Measurements from ENCODE around the gene KDM4B. TPM values are rescaled to one million over a fixed set of nuclear protein-coding genes. Genes with fewer than 3 reads are reported as not detected.

KDM4B gene
- polyA plus RNA-seq, 1 of the 3 experiments (the other 2 are of a cell fraction) = 12.2 TPM

- no peak for TF ChIP-seq ZBTB33 (IDR thresholded peaks at IDR 0.05; ENCODE audit: borderline replicate concordance, low read depth)
- TF ChIP-seq GABPA (IDR thresholded peaks at IDR 0.05; ENCODE audit: low read depth) = no peak
- no peak for TF ChIP-seq EP300 (IDR thresholded peaks at IDR 0.05; ENCODE audit: borderline replicate concordance in 1 of 2, low read depth in 1 of 2, low read length in 1 of 2)
- no peak for TF ChIP-seq YY1 (IDR thresholded peaks at IDR 0.05; ENCODE audit: low read depth)
- TF ChIP-seq TCF12 (IDR thresholded peaks at IDR 0.05) = no peak
These were observed 179.9 kb downstream of the KDM4B start (continued) for GRCh38 chr19:5148794-5149190.

- no peak for DNase-seq
These were observed 180.6 kb downstream of the KDM4B start for GRCh38 chr19:5149508-5149907.

More at GRCh38 chr19:5149508-5149907, 180.6 kb downstream of the KDM4B start:
- Histone ChIP-seq H3K4me3 (ENCODE audit: low read depth in 2 of 2, low read length in 1 of 2) (no peak overlapping the region), H3K79me2 (ENCODE audit: insufficient read depth) (no peaks in the 10 kb centered on the region), H3K4me1 (ENCODE audit: control insufficient read depth in 1 of 2, insufficient read depth in 2 of 2, low read depth in 1 of 2, low read length in 1 of 2) (no peaks in the 10 kb centered on the region), H3K27me3 (ENCODE audit: insufficient read depth) (no peaks in the 10 kb centered on the region), H3K9me2 (no peaks in the 10 kb centered on the region), H3K4me2 (no peak overlapping the region), H3K36me3 (replicated peaks in 1 of 2; ENCODE audit: control insufficient read depth in 1 of 2, insufficient read depth in 2 of 2, low read length in 1 of 2) (peaks cover 0 to 36% of the 10 kb centered on the region in 2 experiments), H4K20me1 (ENCODE audit: insufficient read depth) (no peaks in the 10 kb centered on the region), H2AFZ (ENCODE audit: low read depth) (no peak overlapping the region), H3K27ac (ENCODE audit: low read depth in 2 of 2, low read length in 1 of 2) (no peak overlapping the region), H3F3A (replicated peaks; ENCODE audit: insufficient read depth) (no peaks in the 10 kb centered on the region), H3K9me3 (no peaks in the 10 kb centered on the region), H3K9ac (no peak overlapping the region)
- ChIA-PET CTCF (interaction anchor here (1.2 to 7.2 kb wide), 4 partner anchors 21 to 102 kb away, joined by 4 to 42 read pairs (median 6); no protein-coding TSS in a partner anchor), POLR2A (no interaction called here)
- TF ChIP-seq ELF1 (IDR thresholded peaks at IDR 0.05) (no peak), JUND (IDR thresholded peaks at IDR 0.05) (no peak), CHD2 (IDR thresholded peaks at IDR 0.05; ENCODE audit: low read length, partially characterized antibody) (no peak), POLR2AphosphoS5 (IDR thresholded peaks at IDR 0.05; ENCODE audit: low read depth, low read length) (no peak), GABPA (IDR thresholded peaks at IDR 0.05; ENCODE audit: low read depth) (no peak), TCF12 (IDR thresholded peaks at IDR 0.05) (no peak), ZBTB33 (IDR thresholded peaks at IDR 0.05; ENCODE audit: borderline replicate concordance, low read depth) (no peak), NRF1 (IDR thresholded peaks at IDR 0.05; ENCODE audit: low read depth, low read length) (no peak), MXI1 (IDR thresholded peaks at IDR 0.05; ENCODE audit: low read depth, low read length) (no peak), FOSL2 (IDR thresholded peaks at IDR 0.05; ENCODE audit: borderline replicate concordance, low read depth) (no peak)
- WGBS (ENCODE audit: low lambda C conversion rate) = 98% methylated on average over 10 of the region's 10 CpGs
